Fibroblast of mammary gland (primary cell): ENCODE measurements around the gene LYZL2.
A peak's percentile ranks its signal among the peaks of the same experiment; 100 is the strongest.
"Not testable (repeated sequence)": the region's sequence is repeated elsewhere in the genome, so short reads cannot be mapped to it uniquely, and the experiment has no call there.

Experiments used
- DNase-seq: peaks from one replicate; pipeline ENCODE4 v3.0.0-alpha.2; 2010; ENCODE audit warnings: low read depth
- H3K4me3 ChIP-seq: 2 replicates; pipeline ENCODE4 v1.5.1; 2011; ENCODE audit warnings: low read depth, mild to moderate bottlenecking, low read length, moderate library complexity; ENCODE audit not compliant: control insufficient read depth
- TF ChIP-seq, protein P1 (sequence below): conservative IDR thresholded peaks from 2 replicates; pipeline ENCODE4 v1.5.1; 2011; ENCODE audit warnings: low read depth, low read length, inconsistent platforms; ENCODE audit not compliant: control insufficient read depth, insufficient read depth

Gene LYZL2

DNA sequence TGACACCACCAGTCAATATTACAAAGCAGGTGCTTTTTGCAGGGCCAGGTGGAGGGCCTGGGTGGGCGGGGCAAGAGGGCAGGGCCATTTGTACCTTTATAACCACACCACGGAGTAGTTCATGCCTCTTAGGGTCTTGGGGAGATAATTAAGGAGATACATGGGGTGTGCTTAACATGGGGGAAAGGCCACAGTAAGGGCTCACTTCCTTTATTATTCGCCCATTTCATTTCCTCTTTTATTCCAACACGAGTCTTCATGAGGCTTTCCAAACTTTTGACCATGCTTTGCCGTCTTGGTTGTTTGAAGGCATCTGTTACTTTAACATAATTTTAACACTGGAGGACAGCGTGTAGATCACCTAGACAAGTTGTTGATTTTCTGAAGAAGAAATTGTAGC is 33.3 kb upstream of the LYZL2 start:
- TF ChIP-seq, protein P1, sequence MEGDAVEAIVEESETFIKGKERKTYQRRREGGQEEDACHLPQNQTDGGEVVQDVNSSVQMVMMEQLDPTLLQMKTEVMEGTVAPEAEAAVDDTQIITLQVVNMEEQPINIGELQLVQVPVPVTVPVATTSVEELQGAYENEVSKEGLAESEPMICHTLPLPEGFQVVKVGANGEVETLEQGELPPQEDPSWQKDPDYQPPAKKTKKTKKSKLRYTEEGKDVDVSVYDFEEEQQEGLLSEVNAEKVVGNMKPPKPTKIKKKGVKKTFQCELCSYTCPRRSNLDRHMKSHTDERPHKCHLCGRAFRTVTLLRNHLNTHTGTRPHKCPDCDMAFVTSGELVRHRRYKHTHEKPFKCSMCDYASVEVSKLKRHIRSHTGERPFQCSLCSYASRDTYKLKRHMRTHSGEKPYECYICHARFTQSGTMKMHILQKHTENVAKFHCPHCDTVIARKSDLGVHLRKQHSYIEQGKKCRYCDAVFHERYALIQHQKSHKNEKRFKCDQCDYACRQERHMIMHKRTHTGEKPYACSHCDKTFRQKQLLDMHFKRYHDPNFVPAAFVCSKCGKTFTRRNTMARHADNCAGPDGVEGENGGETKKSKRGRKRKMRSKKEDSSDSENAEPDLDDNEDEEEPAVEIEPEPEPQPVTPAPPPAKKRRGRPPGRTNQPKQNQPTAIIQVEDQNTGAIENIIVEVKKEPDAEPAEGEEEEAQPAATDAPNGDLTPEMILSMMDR = no peak
- no peak for DNase-seq
- H3K4me3 ChIP-seq = no peak overlapping the region

DNA sequence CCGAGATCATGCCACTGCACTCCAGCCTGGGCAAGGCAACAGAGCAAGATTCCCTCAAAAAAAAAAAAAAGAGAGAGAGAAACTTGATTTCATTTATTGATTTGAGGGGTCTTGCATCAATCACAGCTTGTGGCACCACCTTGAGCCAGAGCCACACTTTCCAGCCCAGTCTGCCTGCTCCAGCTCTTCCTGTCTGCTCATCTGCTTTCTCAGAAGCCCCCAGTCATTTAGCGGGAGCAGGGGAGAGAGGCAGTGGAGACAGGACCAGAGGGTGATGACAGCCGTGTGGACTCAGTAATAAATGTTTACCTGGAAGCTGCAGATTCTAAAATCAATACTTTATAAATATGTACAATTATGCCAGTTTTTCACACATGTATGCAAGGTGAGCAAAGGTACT is 30.8 kb upstream of the LYZL2 start:
- not testable (repeated sequence) for DNase-seq, H3K4me3 ChIP-seq

- DNase-seq = no peak
- no peak overlapping the region for H3K4me3 ChIP-seq
- TF ChIP-seq, protein P1 = no peak
Measured at GRCh38 chr10:30656233-30656632, 26.7 kb upstream of the LYZL2 start.

GRCh38 chr10:30655001-30655400 is 25.4 kb upstream of the LYZL2 start:
- DNase-seq, H3K4me3 ChIP-seq: not testable (repeated sequence)

DNA sequence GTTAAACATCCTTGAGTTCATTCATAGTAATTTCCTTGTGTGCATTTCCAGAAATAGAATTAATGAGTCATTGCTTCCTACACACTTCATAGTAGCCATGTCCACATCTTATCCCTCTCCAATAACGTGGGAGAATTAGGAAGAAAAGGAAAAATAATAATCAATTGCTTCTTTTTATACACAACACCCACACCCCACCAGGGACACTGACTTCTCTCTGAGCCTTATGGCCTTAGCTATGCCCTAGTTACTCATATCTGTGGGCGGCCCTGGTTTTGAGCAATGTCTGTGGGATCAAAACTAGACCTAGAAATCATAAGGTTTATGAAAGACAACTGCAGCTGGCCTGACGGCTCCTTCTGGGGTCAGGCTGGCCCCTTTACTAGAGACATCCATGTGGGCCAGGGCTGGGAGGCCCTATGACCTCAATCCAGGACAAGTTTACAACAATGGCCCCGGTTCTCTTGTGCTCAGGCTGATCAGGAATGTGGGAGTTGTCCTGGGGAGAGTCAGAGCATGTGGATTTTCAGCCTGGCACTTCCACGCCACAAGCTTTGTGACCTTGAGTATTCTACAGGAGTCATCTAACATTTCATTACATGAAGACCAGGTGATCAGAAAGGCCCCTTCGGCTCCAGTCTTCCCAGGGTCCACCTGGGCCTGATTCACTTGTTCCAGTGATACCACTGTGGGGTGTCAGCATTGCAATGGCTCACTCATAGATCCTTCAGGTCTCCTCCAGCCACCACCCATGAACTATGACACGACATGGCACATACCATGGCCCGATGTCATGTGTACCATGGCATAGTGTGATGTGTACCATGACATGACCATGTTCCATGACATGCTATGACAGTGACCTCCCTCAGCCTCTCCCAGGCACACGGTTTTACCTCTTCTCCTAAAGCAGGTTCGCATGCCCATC is 22.2 kb upstream of the LYZL2 start:
- DNase-seq = peak; percentile 68

DNA sequence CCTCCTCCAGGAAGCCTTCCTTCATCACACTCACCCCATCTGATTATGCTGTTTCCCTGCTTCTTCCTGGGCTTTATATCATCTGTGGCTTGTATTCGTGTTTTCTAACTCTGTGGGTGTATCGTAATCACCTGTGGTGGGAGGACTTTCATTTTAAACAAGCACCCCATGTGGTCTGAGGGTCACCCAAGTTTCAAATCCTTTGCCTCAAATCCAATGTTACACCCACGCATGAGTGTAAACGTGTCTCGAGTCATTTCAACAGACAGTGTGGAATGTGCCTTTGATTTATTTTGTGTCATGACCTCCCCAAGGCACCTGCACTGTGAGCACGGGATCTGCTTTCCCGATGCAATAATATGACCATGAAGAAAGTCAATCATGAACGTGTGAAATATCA is 17.5 kb upstream of the LYZL2 start:
- TF ChIP-seq, protein P1 = no peak
- no peak for DNase-seq
- no peak overlapping the region for H3K4me3 ChIP-seq

More for the DNA sequence above, 22.2 kb upstream of the LYZL2 start:
- H3K4me3 ChIP-seq = not testable (repeated sequence)

DNA sequence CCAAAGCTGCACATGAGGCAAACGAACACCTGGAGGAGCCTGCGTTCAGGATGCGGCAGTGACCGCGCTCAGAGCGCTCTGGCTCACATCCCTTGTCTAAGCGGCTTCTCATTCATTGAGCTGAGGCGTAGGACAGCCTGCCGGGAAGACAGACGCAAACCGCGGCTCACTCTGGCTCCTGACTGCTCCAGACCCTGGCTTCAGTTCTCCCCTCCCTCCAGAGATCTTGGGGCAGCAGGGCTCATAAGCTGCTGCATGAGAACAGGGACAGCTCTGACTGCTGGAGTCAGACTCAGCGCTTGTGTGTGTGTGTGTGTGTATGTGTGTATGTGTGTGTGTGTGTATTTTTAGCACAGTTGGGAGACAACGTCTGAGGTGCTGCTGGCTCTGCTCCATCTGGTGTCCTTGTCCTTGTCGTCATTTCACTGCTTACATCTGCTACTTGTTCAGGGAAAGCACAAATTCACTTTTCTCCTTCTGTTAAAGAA is 15.8 kb upstream of the LYZL2 start:
- no peak overlapping the region for H3K4me3 ChIP-seq
- peak; percentile 49 for DNase-seq
- TF ChIP-seq, protein P1 = no peak

- H3K4me3 ChIP-seq, DNase-seq: not testable (repeated sequence)
Measured at GRCh38 chr10:30644408-30644861, 14.9 kb upstream of the LYZL2 start.

GRCh38 chr10:30643557-30644199 is 14.1 kb upstream of the LYZL2 start:
- DNase-seq = not testable (repeated sequence)

GRCh38 chr10:30642856-30643255 is 13.3 kb upstream of the LYZL2 start:
- H3K4me3 ChIP-seq, DNase-seq: not testable (repeated sequence)

More at GRCh38 chr10:30643557-30644199, 14.1 kb upstream of the LYZL2 start:
- H3K4me3 ChIP-seq = not testable (repeated sequence)
